ENCODE measurements around the gene TMEM108.

GRCh38 chr3:133153382-133153781, 115.2 kb downstream of the TMEM108 start:
- TF ChIP-seq, protein P1, sequence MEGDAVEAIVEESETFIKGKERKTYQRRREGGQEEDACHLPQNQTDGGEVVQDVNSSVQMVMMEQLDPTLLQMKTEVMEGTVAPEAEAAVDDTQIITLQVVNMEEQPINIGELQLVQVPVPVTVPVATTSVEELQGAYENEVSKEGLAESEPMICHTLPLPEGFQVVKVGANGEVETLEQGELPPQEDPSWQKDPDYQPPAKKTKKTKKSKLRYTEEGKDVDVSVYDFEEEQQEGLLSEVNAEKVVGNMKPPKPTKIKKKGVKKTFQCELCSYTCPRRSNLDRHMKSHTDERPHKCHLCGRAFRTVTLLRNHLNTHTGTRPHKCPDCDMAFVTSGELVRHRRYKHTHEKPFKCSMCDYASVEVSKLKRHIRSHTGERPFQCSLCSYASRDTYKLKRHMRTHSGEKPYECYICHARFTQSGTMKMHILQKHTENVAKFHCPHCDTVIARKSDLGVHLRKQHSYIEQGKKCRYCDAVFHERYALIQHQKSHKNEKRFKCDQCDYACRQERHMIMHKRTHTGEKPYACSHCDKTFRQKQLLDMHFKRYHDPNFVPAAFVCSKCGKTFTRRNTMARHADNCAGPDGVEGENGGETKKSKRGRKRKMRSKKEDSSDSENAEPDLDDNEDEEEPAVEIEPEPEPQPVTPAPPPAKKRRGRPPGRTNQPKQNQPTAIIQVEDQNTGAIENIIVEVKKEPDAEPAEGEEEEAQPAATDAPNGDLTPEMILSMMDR (conservative IDR thresholded peaks at IDR 0.05; ENCODE audit: low read length) = no peak
- TF ChIP-seq EZH2phosphoT487 (IDR thresholded peaks at IDR 0.05; ENCODE audit: borderline replicate concordance, low read depth, low read length) = no peak
